D721Med (cell line): ENCODE results near the gene ADO.
A peak's percentile ranks its signal among the peaks of the same experiment; 100 is the strongest.

Experiments
- DNase-seq: peaks from one replicate; pipeline ENCODE4 v3.0.0; 2011; ENCODE audit warnings: low spot score; ENCODE audit not compliant: insufficient read length
- FAIRE-seq: peaks from 2 replicates; lab custom pipeline; 2011; peaks lifted over from hg19 to GRCh38; lab: Jason Lieb, UNC
- TF ChIP-seq, protein P1 (sequence below): IDR thresholded peaks from 2 replicates; pipeline ENCODE4 v1.5.1; 2012; ENCODE audit warnings: mild to moderate bottlenecking, control low read depth; ENCODE audit not compliant: insufficient read depth; ENCODE audit errors: missing control alignments

Gene ADO

DNA sequence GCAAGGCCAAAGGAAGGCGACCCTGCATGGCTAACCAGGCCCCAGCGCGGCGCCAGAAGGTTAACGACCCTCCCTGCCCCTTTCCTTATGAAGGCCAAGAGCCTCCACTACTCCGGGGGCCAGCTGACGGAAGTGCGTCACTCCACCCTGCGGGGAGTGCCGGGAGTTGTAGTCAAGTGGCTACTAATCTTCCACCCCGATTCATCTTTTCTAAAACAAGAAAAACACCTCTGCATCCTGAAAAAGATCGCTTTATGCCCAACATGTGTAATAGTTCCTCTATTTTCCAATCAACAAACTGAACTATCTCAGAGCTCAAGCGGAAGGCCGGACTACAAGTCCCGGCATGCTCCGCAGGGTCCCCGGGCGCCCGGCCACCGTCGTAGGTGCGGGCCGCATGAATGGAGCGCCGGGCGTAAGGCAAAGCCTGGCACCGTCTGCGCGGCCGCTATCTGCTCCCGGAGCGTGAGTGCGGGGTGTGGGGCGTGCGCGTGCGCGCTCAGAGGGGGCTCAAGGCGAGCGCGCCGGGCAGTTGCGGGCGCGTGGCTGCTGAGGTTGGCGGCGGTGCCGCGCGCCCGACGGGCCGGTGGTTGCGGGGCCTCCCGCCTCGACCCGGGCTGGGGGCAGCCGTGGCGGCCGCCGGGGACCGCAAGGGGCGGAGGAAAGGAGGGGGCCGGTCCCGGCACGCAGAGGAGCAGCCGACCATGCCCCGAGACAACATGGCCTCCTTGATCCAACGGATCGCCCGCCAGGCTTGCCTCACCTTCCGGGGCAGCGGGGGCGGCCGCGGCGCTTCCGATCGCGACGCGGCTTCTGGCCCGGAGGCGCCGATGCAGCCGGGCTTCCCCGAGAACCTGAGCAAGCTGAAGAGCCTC is at the start of gene ADO:
Gene ADO, plus strand, starts transcription at position 365 of the 875 bp plus-strand sequence. Its CDS starts 340 bp downstream, at position 705.
- TF ChIP-seq, protein P1, sequence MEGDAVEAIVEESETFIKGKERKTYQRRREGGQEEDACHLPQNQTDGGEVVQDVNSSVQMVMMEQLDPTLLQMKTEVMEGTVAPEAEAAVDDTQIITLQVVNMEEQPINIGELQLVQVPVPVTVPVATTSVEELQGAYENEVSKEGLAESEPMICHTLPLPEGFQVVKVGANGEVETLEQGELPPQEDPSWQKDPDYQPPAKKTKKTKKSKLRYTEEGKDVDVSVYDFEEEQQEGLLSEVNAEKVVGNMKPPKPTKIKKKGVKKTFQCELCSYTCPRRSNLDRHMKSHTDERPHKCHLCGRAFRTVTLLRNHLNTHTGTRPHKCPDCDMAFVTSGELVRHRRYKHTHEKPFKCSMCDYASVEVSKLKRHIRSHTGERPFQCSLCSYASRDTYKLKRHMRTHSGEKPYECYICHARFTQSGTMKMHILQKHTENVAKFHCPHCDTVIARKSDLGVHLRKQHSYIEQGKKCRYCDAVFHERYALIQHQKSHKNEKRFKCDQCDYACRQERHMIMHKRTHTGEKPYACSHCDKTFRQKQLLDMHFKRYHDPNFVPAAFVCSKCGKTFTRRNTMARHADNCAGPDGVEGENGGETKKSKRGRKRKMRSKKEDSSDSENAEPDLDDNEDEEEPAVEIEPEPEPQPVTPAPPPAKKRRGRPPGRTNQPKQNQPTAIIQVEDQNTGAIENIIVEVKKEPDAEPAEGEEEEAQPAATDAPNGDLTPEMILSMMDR: no peak
- DNase-seq (peak; percentile 69), FAIRE-seq (no peak)

DNA sequence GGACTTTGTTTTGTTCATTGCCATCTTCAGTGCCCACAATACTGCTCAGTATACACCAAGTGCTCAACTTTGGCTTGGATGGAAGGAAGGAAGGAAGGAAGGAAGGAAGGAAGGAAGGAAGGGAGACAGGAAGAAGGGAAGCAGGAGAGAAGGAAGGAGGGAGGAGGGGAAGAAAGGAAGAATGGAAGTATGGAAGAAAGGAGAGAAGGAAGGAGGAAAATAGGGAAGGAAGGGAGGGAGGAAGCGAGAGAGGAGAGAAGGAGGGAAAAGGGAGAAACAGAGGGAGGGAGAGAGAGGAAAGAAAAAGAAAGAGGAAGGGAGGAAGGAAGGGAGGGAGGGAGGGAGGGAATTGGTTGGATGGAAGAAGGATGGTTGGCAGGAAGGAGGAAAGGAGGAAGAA is 49.6 kb upstream of the ADO start:
- TF ChIP-seq, protein P1: no peak
- DNase-seq: no peak
- FAIRE-seq: no peak

DNA sequence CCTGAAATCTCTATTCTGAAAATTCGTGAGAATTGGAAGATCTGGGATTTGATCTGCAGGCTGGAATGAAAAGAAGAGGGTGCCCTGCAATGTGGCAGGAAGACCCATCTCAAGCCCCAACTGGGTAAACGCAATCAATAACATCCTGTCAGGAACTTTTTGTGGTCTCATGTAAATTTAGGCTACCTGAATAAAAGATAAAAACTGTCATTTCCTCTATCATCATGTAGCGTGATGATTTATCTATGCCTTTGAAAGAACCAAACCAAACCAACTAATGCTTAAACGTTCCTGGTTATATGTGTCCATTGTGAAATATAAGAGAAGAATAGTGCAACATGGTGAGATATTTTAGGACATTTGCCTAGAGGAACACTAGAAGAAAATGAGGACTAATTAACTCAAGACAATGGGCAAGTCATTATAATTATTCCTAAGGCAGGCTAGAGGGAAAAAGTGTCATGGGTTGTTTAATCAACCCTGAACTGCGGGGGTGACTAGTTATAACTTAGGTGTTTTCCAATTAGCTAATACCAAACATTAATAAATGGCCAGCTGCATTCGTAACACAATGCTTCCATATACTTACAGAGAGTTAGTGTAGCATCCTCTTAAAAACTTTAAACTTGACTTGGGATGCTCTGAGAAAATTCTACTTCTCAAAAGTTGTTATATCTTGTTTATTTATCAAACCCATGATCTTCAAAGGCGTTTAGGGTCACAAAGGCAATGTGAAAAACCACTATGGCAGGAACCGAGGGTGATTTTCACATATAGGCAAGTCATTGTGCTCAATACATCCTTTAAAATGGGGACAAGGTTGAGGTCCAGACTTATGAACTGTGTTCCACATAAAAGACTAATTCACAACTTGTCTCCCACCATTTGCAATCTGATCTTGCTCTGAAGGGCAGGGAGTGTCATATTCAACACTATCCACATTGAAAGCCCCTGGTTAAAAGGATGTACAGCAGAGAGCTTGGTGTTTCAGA is 48.6 kb upstream of the ADO start:
- no peak for FAIRE-seq
- TF ChIP-seq, protein P1: no peak
- DNase-seq: no peak

DNA sequence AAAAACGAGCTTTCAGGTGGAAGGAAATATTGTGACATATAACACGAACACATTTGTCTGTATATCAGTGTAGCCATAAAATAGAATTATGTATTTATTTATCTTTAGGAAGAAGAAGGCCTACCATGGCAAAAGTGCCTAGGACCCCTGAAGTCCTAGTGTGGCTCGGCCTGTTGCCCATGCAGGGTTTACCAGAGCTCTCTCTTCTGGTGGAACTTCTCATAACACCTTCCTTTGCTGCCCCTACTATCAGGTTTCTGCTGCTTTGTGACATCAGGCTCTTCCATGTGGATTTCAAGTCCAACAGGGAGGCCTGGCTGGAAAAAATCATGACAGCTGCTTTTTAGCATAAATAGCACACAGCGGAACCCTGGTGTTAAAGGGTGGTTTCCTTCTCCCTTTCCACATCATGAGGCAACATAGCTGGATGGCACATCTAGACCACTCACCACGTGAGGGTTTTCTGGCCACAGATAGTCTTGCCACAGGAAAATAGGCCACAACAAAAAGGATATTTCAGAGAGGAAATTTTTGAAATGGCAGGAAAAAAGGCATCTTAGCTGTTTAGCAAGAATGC is 44.8 kb upstream of the ADO start:
- DNase-seq: no peak
- no peak for FAIRE-seq
- TF ChIP-seq, protein P1: no peak

DNA sequence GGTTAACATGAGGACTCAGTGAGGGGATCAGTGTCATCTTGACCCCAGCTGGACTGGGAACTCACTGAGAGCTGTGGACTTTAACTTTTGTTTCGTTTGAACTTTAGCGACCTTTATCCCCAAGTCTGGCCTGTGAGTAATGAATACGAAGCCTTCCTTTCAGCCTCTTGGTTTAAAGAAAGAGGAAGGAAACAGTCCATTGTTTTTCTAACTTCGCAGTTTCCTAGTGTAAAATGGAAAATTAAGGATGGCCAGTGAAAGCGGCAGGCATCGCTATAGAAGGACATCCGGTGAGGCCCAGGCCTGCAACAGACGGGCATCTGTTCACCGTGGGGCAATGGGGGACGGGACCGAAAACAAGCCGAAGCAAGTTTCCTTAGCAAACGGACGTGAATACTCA is 44.1 kb upstream of the ADO start:
- TF ChIP-seq, protein P1: no peak
- DNase-seq: no peak

DNA sequence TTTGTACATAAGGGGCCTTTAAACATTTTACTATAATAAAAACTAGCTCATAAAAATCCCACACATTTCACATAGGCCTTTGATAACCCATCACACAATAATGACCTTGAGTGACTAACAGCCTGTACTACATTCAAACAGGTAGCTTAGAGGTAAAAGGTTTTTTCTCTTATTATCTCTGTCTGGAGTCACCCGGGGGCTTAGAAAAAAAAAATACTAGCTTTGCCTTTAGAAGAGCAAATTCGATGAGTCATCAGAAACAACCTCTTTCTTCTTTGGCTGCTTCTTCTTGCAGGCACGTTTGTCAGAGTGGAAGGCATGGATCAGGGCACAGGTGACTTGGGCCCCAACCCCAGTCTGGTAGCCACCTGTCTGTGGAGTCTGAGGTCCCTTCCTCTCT is 43.4 kb upstream of the ADO start:
- FAIRE-seq (no peak), DNase-seq (no peak)
- TF ChIP-seq, protein P1: no peak

More for the DNA sequence above, 44.1 kb upstream of the ADO start:
- FAIRE-seq: no peak
